Left renal pelvis (tissue), 4 donors: ENCODE results near the gene GNA15. TPM values are rescaled to one million over a fixed set of nuclear protein-coding genes. Genes with fewer than 3 reads are reported as not detected.
"Not testable (repeated sequence)": the region's sequence is repeated elsewhere in the genome, so short reads cannot be mapped to it uniquely, and the experiment has no call there.

Experiments
- DNase-seq, 4 donors: peaks; one replicate each; pipeline ENCODE4 v3.0.0-alpha.2; 2013; ENCODE audit warnings: low read depth in 4 of 4, low spot score in 3 of 4
- polyA plus RNA-seq, 4 donors: library from polyadenylated mRNA; unstranded; fragments of 120-200 nt; gene quantifications; one replicate each; pipeline ENCODE4 v1.2.1, GENCODE V29; 2013; ENCODE audit not compliant: insufficient read length in 4 of 4

GNA15 gene
- polyA plus RNA-seq, 4 donors = 0.96 to 2.2 (median 1.1) TPM

- DNase-seq = no peak
Observed at GRCh38 chr19:3167533-3168272, 31.9 kb downstream of the GNA15 start.

GRCh38 chr19:3171894-3172672, 36.2 kb downstream of the GNA15 start:
- no peak for DNase-seq

GRCh38 chr19:3172673-3173000, 36.8 kb downstream of the GNA15 start:
- DNase-seq = not testable (repeated sequence)

DNA sequence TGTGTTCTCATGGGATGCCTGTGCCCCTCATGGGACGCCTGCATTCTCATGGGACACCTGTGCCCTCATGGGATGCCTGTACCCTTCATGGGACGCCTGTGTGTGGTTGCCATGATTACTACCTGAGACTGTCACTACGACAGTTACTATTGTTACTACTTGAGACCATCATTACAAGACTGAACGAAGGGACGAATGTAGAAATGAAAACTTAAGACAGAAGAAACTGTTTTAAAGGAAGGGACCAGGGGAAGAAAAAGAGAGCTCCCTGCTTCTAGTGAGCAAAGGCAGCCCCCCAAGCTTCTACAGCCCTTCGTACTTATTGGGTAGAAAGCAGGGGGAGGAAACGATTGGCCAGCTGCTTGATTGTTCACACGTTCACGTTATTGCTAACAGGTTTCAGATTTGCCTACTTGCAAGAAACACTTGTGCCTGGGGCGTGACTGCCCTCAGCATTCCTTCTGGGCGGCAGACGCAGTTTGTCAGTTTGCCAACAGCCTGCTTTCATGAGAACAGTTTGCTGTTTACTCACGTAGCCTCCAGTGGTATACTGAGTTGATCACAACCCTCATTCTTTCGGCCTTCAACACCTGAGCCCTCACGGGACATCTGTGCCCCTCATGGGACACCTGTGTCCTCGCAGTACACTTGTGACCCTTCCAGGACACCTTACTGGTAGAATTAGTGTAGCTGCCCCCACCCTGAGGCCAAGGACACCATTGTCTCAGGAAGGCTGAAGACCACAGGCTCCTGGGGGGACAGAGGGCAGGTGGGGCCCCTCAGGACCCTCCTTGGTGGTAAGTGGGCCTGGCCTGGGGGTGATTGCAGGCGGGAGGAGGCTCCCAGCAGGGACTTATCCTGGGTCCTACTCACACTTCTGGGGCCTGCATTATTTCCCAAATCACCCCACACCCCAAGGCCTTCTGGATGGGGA, 40.2 kb downstream of the GNA15 start:
- no peak for DNase-seq

DNA sequence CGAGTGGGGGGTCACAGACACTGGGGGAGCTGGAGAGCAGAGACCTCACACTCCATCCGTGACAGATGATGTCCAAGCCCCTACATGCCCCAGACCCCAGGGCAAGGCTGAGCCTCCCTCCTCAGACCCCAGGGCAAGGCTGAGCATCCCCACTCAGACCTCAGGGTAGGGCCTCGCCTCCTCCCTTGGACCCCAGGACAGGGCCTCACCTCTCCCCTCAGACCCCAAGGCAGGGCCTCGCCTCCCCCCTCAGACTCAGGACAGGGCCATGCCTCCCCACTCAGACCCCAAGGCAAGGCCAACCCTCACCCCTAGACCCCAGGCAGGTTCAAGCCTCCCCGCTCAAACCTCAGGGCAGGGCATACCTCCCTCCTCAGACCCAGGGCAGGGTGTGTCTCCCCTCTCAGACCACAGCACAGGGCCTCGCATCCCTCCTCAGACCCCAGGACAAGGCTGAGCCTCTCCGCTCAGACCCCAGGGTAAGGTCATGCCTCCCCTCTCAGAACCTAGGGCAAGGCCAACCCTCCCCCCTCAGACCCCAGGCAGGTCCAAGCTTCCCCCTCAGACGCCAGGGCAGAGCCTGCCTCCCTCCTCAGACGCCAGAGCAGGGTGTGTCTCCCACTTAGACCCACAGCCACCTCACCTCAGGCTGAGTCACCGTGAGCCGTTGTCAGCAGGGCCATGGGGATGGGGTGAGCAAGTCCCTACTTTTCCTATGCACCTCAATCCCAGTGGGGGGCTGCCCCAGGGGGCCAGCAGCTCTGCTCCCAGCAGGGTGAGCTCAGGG, 41.1 kb downstream of the GNA15 start:
- no peak for DNase-seq

DNA sequence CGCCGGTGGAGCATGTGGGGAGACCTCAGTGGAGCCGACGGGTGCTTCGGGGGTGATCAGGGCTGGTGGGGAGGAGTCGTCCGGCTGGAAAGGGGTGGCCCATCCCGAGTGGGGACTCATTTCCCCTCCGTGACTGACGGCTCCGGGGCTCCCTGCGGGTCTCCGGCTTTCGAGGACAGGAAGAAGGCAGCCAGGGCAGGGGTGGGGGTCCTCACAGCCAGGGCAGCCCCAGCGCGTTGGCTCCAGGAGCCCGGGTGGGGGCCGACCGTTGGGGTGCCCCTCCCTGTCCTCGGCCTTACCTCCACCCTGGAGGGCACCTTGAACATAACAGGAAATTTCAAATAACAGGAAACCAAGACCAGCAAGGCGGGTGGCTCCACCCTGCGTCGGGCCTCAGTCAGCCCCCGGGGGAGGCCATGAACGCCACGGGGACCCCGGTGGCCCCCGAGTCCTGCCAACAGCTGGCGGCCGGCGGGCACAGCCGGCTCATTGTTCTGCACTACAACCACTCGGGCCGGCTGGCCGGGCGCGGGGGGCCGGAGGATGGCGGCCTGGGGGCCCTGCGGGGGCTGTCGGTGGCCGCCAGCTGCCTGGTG, 42.6 kb downstream of the GNA15 start, which contains the start of gene S1PR4:
Gene S1PR4, plus strand, starts transcription at position 393 of the 596 bp plus-strand sequence. Its CDS starts 24 bp downstream, at position 417.
- no peak for DNase-seq

GRCh38 chr19:3178973-3179738, 43.3 kb downstream of the GNA15 start:
- DNase-seq = no peak

- DNase-seq = no peak
Observed at GRCh38 chr19:3179739-3180293, 44.0 kb downstream of the GNA15 start.

GRCh38 chr19:3183721-3184641, 48.1 kb downstream of the GNA15 start:
- DNase-seq = no peak

- DNase-seq = no peak
Observed at GRCh38 chr19:3184847-3185460, 49.1 kb downstream of the GNA15 start.

- DNase-seq = peak; percentile 91 to 96 (median 94)
Observed at GRCh38 chr19:3185461-3186159, 49.8 kb downstream of the GNA15 start, which contains the start of gene NCLN. Gene NCLN (plus strand): TSS chr19:3185930. CDS start chr19:3186031, 101 bp downstream.

DNA sequence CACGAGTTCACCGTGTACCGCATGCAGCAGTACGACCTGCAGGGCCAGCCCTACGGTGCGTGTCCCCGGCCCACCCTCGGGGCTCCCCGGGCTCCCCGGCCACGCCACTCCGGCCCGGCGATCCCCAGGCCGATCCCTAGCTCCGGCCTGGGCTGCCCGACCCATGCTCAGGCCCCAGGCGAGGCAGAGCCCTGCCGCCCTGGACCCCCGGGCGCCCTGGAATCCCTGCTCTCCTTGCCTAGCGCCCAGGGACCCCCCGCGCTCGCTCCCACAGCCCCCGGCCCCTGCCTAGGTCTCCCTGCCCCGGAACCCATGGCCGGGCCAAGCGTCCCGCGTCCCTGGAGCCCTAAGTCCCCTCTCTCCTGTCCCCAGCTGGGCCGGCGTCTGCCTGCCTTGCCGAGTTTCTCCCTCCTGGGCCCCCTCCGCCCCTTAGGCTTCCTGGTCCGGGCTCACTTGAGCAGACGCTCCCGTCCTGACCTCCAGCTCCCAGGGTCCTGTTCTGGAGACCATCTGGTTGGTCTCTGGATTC, 50.4 kb downstream of the GNA15 start:
- DNase-seq = peak in 1 of 4 donors; percentile 11

DNA sequence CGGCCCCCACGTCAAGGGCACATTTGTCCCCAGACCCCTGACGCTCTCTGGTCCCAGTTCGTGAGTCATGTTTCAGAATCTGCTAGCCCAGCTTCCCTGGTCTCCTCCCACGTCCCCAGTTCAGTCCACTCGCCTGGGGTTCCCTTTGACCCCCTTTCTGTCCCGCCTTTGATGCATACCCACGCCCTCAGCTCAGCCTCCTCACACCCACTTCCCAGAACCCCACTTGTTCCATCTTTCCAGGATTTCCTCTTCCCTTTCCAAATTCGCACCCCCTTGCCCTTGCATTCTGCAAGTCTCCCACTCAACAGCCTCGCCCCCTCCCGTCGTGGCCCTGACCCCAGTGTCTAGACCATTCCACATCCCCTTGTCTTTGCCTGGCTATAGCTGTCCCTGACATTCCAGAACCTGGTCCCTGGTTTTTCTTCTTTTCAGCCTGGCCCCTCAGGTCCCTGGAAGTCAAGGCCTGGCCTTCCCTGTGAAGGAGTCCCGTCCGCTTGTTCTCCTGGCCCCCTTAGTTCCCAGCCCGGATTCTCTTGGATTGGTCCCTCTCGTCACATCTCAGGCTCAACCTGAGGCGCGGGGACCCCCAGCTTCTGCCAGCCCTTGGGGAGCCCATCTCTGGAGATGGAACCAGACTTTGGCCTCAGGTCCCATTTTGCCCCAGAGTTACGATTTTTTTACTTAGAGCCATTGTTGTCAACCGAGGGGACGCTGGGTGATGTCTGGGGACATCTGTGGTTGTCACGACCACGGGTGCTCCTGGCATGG, 51.2 kb downstream of the GNA15 start:
- DNase-seq = no peak

DNA sequence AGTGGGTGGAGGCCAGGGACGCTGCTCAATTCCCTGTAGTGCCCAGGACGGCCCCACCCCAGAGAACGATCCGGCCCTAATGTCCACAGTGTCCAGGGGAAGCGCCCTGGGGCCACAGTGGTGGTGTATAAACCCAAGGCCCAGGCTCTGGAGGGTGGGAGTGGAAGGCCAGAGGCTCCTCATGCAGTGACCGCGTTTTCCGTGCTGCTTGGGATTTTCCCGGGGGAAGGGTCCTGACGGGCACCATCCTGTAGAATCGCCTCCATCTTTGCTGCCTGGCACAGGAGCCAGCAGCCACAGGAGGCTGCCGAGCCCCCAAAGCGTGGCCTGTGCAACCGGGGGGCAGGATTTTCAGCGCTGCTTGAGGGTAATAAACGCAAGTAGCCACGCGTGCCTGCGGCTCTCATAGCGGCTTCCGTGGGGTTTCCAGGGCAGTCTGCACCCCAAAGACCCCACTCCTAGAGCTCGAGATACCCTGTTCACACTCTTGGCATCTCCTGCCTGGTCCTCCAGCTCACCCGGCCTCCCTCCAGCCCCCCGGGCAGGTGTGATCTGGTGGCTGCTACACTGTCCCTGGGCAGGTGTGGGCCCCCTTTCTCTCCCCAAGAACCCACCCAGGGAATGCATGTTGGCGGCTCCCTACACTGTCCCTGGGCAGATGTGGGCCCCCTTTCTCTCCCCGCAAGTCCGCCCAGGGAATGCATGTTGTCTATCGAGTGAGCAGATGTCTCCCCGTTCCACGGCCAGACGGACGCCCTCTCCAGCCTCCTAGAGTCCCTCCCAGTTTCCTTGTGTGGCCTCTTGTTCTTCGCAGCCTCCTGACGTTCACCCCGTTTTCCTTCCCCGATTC, 52.1 kb downstream of the GNA15 start:
- DNase-seq = no peak
